ENCODE results near the gene CYP2D6.

GRCh38 chr22:42077486-42078125 lies 53.0 kb downstream of the CYP2D6 start:
- no peak for TF ChIP-seq POU6F1 (CRISPR knock-in tag; IDR thresholded peaks at IDR 0.05; ENCODE audit: borderline replicate concordance, low read depth)
- no peak for TF ChIP-seq ZFP3 (CRISPR knock-in tag; IDR thresholded peaks at IDR 0.05)
- no peak for TF ChIP-seq TOX (CRISPR knock-in tag; IDR thresholded peaks at IDR 0.05; ENCODE audit: borderline replicate concordance)
- no peak for TF ChIP-seq PATZ1 (CRISPR knock-in tag; IDR thresholded peaks at IDR 0.05; ENCODE audit: borderline replicate concordance)
- TF ChIP-seq ZNF8 (CRISPR knock-in tag; IDR thresholded peaks at IDR 0.05): no peak
- TF ChIP-seq RARB (CRISPR knock-in tag; IDR thresholded peaks at IDR 0.05): no peak
- no peak for TF ChIP-seq ARNTL (CRISPR knock-in tag; IDR thresholded peaks at IDR 0.05; ENCODE audit: borderline replicate concordance, low read depth)
- TF ChIP-seq ZFP30 (CRISPR knock-in tag; IDR thresholded peaks at IDR 0.05): no peak

Measured in SK-N-SH treated with all-trans-retinoic acid at 6 μM for 48 hours (cell line).